Keratinocyte (primary cell): Measurements from ENCODE around the gene KIF3C. TPM values are rescaled to one million over a fixed set of nuclear protein-coding genes. Genes with fewer than 3 reads are reported as not detected.
"Not testable (repeated sequence)": the region's sequence is repeated elsewhere in the genome, so short reads cannot be mapped to it uniquely, and the experiment has no call there.

ENCODE experiments used
- DNase-seq: peaks from one replicate; pipeline ENCODE4 v3.0.0-alpha.2; 2011; ENCODE audit warnings: low read depth, missing footprints, low spot score
- FAIRE-seq: peaks from 2 replicates; lab custom pipeline; 2011; peaks lifted over from hg19 to GRCh38; lab: Jason Lieb, UNC
- H2AFZ ChIP-seq: 2 replicates; pipeline ENCODE4 v1.6.0; 2012; ENCODE audit warnings: low read length, control low read depth, inconsistent platforms; ENCODE audit not compliant: control insufficient read depth
- H3K27ac ChIP-seq: 2 replicates; pipeline ENCODE4 v1.5.1; 2011; ENCODE audit warnings: low read length; ENCODE audit not compliant: control insufficient read depth, insufficient read depth
- H3K27me3 ChIP-seq: 3 replicates; pipeline ENCODE4 v1.6.0; 2011; ENCODE audit warnings: low read length; ENCODE audit not compliant: control insufficient read depth, insufficient read depth; ENCODE audit errors: extremely low read depth
- H3K36me3 ChIP-seq, 2 experiments: 2 replicates in 1 of 2; 3 replicates in 1 of 2; pipeline ENCODE4 v1.5.1; 2011; ENCODE audit warnings: low read length in 2 of 2, mild to moderate bottlenecking in 1 of 2; ENCODE audit not compliant: control insufficient read depth in 2 of 2, insufficient read depth in 2 of 2; ENCODE audit errors: extremely low read depth in 1 of 2
- H3K4me1 ChIP-seq: 3 replicates; pipeline ENCODE4 v1.5.1; 2011; ENCODE audit warnings: low read length; ENCODE audit not compliant: control insufficient read depth, insufficient read depth; ENCODE audit errors: extremely low read depth
- H3K4me2 ChIP-seq: 3 replicates; pipeline ENCODE4 v1.6.0; 2011; ENCODE audit warnings: low read depth, low read length; ENCODE audit not compliant: control insufficient read depth, insufficient read depth; ENCODE audit errors: extremely low read depth
- H3K4me3 ChIP-seq, 3 experiments: fragments of 200-600 bp in 1 of 3; sonication (generic) in 1 of 3; 2 replicates in 2 of 3; 3 replicates in 1 of 3; pipeline ENCODE4 v1.5.1; 2011 to 2016; ENCODE audit warnings: low read length in 3 of 3, mild to moderate bottlenecking in 3 of 3, control low read depth in 2 of 3, inconsistent platforms in 1 of 3, low read depth in 1 of 3, mixed read lengths in 1 of 3, mixed run types in 1 of 3, moderate library complexity in 1 of 3; ENCODE audit not compliant: control insufficient read depth in 2 of 3, insufficient read depth in 2 of 3; ENCODE audit errors: extremely low read depth in 1 of 3
- H3K79me2 ChIP-seq: 2 replicates; pipeline ENCODE4 v1.6.0; 2012; ENCODE audit warnings: low read length; ENCODE audit not compliant: control insufficient read depth, insufficient read depth
- H3K9ac ChIP-seq: 3 replicates; pipeline ENCODE4 v1.6.0; 2011; ENCODE audit warnings: low read length; ENCODE audit not compliant: control insufficient read depth, insufficient read depth; ENCODE audit errors: extremely low read depth
- H3K9me1 ChIP-seq: 3 replicates; pipeline ENCODE4 v1.6.0; 2011; ENCODE audit warnings: low read length; ENCODE audit not compliant: control insufficient read depth, insufficient read depth; ENCODE audit errors: extremely low read depth
- H3K9me3 ChIP-seq: 2 replicates; pipeline ENCODE4 v1.5.1; 2012; ENCODE audit warnings: low read depth, low read length; ENCODE audit not compliant: control insufficient read depth
- H4K20me1 ChIP-seq: 3 replicates; pipeline ENCODE4 v1.6.0; 2011; ENCODE audit warnings: low read length; ENCODE audit not compliant: control insufficient read depth, insufficient read depth; ENCODE audit errors: extremely low read depth
- CTCF ChIP-seq, 3 experiments: IDR thresholded peaks in 1 of 3; conservative IDR thresholded peaks in 1 of 3; optimal IDR thresholded peaks in 1 of 3; 2 replicates in 2 of 3; 3 replicates in 1 of 3; pipeline versions ENCODE3 to v1.5.1; 2011; ENCODE audit warnings: low read length in 3 of 3, mild to moderate bottlenecking in 3 of 3, moderate library complexity in 2 of 3, control low read depth in 1 of 3, inconsistent platforms in 1 of 3; ENCODE audit not compliant: insufficient read depth in 2 of 3; ENCODE audit errors: extremely low read depth in 1 of 3
- EZH2 ChIP-seq: IDR thresholded peaks from one replicate; pipeline ENCODE4 v1.6.1; 2012; ENCODE audit warnings: inconsistent platforms, mild to moderate bottlenecking, low read length, moderate library complexity
- dilution Hi-C: fragments of 300-500 bp; cut with MboI; formaldehyde crosslinking; loops from one replicate; pipeline ENCODE4 v1.7.0; 2020; ENCODE audit warnings: low sequenced_read_pairs; ENCODE audit not compliant: extremely low pct_ligation_motif_present
- polyA plus RNA-seq, 5 experiments: library from polyadenylated mRNA; depleted of rRNA in 3 of 5; stranded (reverse) in 3 of 5; stranded (forward) in 1 of 5; unstranded in 1 of 5; fragments of >200 nt; gene quantifications; 1 replicate in 1 of 5; 2 replicates in 3 of 5; 3 replicates in 1 of 5; pipeline versions ENCODE4 v1.2.1 to v1.2.3, GENCODE V29; 2011 to 2012; ENCODE audit warnings: missing spikeins in 2 of 5, low read depth in 1 of 5, low replicate concordance in 1 of 5

Gene KIF3C
- polyA plus RNA-seq, 1 donor (not counting 4 experiments of a cell fraction or from before 2014, with no cell fraction given), result 6.5 TPM

- no peaks in the 10 kb centered on the region for H3K36me3 ChIP-seq
- no peaks in the 10 kb centered on the region for H3K9me1 ChIP-seq
- no peak overlapping the region for H2AFZ ChIP-seq
- FAIRE-seq (no peak), DNase-seq (no peak)
- no peaks in the 10 kb centered on the region for H3K27me3 ChIP-seq
- H3K9ac ChIP-seq, result no peak overlapping the region
- TF ChIP-seq CTCF (optimal IDR thresholded peaks at IDR 0.05 in 1 of 3, IDR thresholded peaks at IDR 0.05 in 1 of 3, conservative IDR thresholded peaks at IDR 0.05 in 1 of 3; ENCODE audit: extremely low read depth in 1 of 3, insufficient read depth in 2 of 3, low read length in 3 of 3) (no peak), EZH2 (no peak)
- no peaks in the 10 kb centered on the region for H3K9me3 ChIP-seq
- no peak overlapping the region for H3K4me2 ChIP-seq
- dilution Hi-C loops, result no loop called here
- H4K20me1 ChIP-seq, result no peaks in the 10 kb centered on the region
- H3K79me2 ChIP-seq, result no peaks in the 10 kb centered on the region
- no peak overlapping the region for H3K27ac ChIP-seq
- H3K4me3 ChIP-seq, result no peak overlapping the region
- no peaks in the 10 kb centered on the region for H3K4me1 ChIP-seq
Observed at GRCh38 chr2:25917832-25918231, 64.5 kb downstream of the KIF3C start.

GRCh38 chr2:25917411-25917810 is 64.9 kb downstream of the KIF3C start:
- H3K9me1 ChIP-seq, H3K27me3 ChIP-seq, H3K36me3 ChIP-seq, dilution Hi-C loops, H2AFZ ChIP-seq, H4K20me1 ChIP-seq, H3K9ac ChIP-seq, H3K4me2 ChIP-seq, H3K27ac ChIP-seq, DNase-seq, H3K9me3 ChIP-seq, H3K4me1 ChIP-seq, FAIRE-seq, H3K4me3 ChIP-seq, H3K79me2 ChIP-seq: not testable (repeated sequence)

GRCh38 chr2:25915944-25916772 is 66.1 kb downstream of the KIF3C start:
- H2AFZ ChIP-seq, H3K79me2 ChIP-seq, dilution Hi-C loops, H3K9ac ChIP-seq, H3K4me1 ChIP-seq, H3K27ac ChIP-seq, DNase-seq, H3K36me3 ChIP-seq, H4K20me1 ChIP-seq, FAIRE-seq, H3K27me3 ChIP-seq, H3K4me2 ChIP-seq, H3K9me1 ChIP-seq, H3K4me3 ChIP-seq, H3K9me3 ChIP-seq: not testable (repeated sequence)

- H2AFZ ChIP-seq, H3K27ac ChIP-seq, H3K79me2 ChIP-seq, H3K4me2 ChIP-seq, H3K4me1 ChIP-seq, DNase-seq, H3K9me1 ChIP-seq, H3K9ac ChIP-seq, FAIRE-seq, H4K20me1 ChIP-seq, H3K36me3 ChIP-seq, H3K4me3 ChIP-seq, H3K27me3 ChIP-seq, dilution Hi-C loops, H3K9me3 ChIP-seq: not testable (repeated sequence)
Observed at GRCh38 chr2:25915411-25915810, 66.9 kb downstream of the KIF3C start.
